ENCODE measurements around the gene SHISA6.
A peak's percentile ranks its signal among the peaks of the same experiment; 100 is the strongest.

The SHISA6 gene

GRCh38 chr17:11582217-11582616 is 341.2 kb downstream of the SHISA6 start:
- DNase-seq (ENCODE audit: low spot score): no peak

DNA sequence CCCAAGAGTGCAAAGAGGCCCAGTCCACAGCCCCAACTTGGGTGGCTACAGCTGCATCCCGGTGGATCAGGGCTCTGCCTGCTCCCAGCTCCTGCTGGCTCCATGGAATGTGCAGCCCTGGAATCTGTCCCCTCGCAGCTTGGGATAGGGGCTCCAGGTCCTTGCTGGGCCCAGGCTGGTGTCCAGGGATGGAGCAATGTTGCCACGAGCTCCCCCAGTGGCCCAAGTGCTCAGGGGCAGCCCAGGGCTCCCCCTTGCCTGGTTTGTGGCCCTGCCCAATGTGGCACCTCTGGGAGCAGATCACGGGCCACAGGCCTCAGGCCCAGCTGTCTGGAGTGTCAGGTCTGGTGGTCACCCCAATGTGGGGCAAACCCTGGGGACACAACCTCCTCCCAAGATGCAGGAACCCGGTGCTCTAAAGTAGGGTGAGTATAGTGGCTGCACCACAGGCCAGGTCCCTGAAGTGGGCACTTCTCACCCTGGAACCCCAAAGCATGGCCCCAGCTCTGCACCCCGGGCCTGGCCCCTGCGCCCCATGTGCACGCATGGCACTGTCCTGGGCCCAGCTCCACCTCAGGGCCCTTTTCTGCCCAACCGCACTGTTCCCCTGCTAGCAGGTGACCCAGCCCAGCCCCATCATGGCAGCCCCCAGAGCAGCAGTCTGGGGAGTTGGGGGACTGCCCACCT is 342.4 kb downstream of the SHISA6 start:
- no peak for DNase-seq (ENCODE audit: low spot score)

- DNase-seq (ENCODE audit: low spot score): no peak
Observed at GRCh38 chr17:11589716-11590115, 348.7 kb downstream of the SHISA6 start.

DNA sequence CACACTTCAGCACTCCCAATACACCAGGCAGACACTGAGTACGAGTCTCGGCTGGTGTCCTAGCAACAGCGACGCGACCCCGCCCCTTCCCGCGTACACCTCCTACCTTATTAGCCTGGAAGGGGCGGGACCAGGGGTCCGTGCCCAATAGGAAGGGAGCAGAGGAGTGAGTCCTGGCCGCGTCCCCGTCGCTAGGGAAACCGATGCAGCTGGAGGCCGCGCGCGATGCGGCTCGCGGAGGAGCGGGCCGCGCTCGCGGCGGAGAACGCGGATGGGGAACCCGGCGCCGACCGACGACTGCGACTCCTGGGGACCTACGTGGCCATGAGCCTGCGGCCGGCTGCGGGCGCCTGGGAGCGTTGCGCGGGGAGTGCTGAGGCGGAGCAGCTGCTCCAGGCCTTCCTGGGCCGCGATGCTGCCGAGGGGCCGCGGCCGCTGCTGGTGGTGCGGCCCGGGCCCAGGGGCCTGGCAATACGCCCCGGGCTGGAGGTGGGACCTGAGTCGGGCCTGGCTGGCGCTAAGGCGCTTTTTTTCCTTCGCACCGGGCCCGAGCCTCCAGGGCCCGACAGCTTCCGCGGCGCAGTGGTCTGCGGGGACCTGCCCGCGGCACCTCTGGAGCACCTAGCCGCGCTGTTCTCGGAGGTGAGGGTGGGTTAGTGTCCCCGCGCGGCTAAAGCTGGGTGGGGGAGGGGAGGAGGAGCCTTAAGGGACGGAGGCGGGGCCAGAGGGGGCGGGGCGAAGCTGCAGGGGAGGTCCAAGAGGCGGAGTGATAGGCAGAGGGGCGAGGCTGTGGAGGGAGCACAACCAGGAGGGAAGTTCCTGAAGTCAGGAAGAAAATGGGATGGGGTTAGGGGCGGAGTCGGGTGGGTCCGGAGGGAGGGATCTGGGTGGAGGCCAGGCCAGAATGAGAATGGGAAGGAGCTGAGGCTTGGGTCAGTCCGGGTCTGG is 357.5 kb downstream of the SHISA6 start, which contains the start of gene DNAH9:
TSS of gene DNAH9 (plus strand) at position 197 of the 948 bp plus-strand sequence. CDS start at position 226, 29 bp downstream.
- DNase-seq (ENCODE audit: low spot score): peak; percentile 90

DNA sequence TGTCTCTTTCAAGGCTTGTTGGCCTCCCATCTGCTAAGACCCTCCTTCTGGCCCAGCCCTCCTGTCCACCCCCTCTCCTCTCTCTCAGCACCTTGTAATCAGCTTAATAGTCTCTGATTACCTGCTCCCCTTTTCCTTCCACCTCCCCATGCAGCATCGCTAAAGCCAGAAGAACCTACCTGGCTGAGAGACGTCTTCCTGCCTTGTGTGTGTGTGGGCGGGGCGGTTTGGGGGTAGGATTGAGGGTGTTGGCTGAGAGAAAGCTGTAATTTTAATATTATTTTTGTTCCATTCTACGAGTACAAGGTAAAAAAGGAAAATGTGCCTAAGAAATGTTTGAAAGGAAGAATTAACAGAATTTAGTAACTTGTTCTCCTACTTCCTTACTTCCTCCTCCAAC is 360.6 kb downstream of the SHISA6 start:
- DNase-seq (ENCODE audit: low spot score): no peak

DNA sequence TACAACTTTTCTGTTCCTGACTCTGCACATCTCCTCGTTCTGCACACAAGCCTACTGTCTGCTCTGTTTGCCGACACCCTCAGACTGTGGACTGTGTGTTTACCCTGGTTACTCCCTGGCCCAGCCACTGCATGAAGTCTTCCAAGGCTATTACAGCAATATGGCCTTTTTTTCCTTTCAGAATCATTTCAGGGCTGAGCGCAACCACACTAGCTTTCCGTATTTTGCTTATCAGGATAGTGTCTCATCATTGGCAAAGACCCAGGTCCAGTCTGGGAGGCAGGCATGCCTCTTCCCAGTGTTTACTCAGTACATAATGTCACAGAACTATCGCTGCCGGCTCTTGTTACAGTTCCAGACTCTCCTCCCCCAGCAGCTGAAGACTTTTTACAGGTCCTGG is 367.4 kb downstream of the SHISA6 start:
- DNase-seq (ENCODE audit: low spot score): no peak

GRCh38 chr17:11610999-11611566 is 370.1 kb downstream of the SHISA6 start:
- no peak for DNase-seq (ENCODE audit: low spot score)

DNA sequence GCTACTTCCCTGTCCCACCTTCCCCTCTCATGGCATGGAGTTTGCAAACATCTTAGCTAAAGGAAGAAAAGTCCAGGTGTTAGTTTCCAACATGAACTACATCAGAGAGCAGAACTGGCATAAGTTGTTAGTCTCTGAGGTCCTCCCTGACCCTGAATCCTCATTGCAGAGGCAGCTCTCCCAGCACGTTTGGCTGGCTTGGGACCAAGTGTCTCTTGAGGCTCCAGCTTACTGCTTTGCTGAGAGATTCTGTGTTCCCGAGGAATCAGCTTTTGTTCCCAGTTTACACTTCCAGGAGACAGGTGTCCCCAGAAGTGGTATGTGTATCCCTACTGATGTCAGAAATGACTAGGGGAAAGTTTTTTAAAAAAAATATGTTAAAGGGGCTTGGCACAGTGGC is 371.9 kb downstream of the SHISA6 start:
- no peak for DNase-seq (ENCODE audit: low spot score)
